ENCODE data around the gene IGSF21.
"Not testable (repeated sequence)": the region's sequence is repeated elsewhere in the genome, so short reads cannot be mapped to it uniquely, and the experiment has no call there.

Gene IGSF21

DNA sequence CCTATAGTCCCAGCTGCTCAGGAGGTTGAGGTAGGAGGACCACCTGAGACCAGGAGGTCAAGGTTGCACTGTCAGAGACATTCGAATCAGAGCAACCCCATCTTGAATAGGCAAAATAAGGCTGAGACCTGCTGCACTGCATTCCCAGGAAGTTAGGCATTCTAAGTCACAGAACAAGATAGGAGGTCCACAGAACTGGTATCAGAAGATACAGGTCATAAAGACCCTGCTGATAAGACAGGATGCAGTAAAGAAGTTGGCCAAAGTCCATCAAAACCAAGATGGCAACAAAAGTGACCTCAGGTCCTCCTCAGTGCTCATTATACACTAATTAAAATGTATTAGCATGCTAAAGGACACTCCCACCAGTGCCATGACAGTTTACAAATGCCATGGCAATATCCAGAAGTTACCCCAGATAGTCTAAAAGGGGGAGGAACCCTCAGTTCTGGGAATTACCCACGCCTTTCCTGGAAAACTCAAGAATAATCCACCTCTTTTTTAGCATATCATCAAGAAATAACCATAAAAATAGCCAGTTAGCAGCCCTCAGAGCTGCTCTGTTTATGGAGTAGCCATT, 307.9 kb downstream of the IGSF21 start:
- no peak for ATAC-seq

DNA sequence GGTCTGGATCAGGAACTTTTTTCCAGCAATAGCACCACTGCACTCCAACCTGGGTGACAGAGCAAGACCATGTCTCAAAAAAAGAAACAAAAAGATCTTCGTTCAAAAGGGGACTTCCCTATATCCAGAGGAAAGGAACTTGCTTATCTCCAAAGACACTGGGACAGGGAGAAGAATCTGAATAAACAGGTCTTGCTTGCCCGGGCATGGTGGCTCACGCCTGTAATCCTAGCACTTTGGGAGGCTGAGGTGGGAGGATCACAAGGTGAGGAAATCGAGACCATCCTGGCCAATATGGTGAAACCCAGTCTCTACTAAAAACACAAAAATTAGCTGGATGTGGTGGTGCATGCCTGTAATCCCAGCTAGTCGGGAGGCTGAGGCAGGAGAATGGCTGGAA, 308.5 kb downstream of the IGSF21 start:
- not testable (repeated sequence) for ATAC-seq

More for the DNA sequence above, 307.9 kb downstream of the IGSF21 start:
- no peak for TF ChIP-seq ZFP3 (CRISPR knock-in tag; IDR thresholded peaks at IDR 0.05)
- TF ChIP-seq, protein P1, sequence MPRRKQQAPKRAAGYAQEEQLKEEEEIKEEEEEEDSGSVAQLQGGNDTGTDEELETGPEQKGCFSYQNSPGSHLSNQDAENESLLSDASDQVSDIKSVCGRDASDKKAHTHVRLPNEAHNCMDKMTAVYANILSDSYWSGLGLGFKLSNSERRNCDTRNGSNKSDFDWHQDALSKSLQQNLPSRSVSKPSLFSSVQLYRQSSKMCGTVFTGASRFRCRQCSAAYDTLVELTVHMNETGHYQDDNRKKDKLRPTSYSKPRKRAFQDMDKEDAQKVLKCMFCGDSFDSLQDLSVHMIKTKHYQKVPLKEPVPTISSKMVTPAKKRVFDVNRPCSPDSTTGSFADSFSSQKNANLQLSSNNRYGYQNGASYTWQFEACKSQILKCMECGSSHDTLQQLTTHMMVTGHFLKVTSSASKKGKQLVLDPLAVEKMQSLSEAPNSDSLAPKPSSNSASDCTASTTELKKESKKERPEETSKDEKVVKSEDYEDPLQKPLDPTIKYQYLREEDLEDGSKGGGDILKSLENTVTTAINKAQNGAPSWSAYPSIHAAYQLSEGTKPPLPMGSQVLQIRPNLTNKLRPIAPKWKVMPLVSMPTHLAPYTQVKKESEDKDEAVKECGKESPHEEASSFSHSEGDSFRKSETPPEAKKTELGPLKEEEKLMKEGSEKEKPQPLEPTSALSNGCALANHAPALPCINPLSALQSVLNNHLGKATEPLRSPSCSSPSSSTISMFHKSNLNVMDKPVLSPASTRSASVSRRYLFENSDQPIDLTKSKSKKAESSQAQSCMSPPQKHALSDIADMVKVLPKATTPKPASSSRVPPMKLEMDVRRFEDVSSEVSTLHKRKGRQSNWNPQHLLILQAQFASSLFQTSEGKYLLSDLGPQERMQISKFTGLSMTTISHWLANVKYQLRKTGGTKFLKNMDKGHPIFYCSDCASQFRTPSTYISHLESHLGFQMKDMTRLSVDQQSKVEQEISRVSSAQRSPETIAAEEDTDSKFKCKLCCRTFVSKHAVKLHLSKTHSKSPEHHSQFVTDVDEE (CRISPR knock-in tag; IDR thresholded peaks at IDR 0.05), result no peak
- no peak for TF ChIP-seq RARB (CRISPR knock-in tag; IDR thresholded peaks at IDR 0.05)
- TF ChIP-seq, protein P2, sequence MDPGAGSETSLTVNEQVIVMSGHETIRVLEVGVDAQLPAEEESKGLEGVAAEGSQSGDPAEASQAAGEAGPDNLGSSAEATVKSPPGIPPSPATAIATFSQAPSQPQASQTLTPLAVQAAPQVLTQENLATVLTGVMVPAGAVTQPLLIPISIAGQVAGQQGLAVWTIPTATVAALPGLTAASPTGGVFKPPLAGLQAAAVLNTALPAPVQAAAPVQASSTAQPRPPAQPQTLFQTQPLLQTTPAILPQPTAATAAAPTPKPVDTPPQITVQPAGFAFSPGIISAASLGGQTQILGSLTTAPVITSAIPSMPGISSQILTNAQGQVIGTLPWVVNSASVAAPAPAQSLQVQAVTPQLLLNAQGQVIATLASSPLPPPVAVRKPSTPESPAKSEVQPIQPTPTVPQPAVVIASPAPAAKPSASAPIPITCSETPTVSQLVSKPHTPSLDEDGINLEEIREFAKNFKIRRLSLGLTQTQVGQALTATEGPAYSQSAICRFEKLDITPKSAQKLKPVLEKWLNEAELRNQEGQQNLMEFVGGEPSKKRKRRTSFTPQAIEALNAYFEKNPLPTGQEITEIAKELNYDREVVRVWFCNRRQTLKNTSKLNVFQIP (CRISPR knock-in tag; IDR thresholded peaks at IDR 0.05; ENCODE audit: borderline replicate concordance, low read depth), result no peak

DNA sequence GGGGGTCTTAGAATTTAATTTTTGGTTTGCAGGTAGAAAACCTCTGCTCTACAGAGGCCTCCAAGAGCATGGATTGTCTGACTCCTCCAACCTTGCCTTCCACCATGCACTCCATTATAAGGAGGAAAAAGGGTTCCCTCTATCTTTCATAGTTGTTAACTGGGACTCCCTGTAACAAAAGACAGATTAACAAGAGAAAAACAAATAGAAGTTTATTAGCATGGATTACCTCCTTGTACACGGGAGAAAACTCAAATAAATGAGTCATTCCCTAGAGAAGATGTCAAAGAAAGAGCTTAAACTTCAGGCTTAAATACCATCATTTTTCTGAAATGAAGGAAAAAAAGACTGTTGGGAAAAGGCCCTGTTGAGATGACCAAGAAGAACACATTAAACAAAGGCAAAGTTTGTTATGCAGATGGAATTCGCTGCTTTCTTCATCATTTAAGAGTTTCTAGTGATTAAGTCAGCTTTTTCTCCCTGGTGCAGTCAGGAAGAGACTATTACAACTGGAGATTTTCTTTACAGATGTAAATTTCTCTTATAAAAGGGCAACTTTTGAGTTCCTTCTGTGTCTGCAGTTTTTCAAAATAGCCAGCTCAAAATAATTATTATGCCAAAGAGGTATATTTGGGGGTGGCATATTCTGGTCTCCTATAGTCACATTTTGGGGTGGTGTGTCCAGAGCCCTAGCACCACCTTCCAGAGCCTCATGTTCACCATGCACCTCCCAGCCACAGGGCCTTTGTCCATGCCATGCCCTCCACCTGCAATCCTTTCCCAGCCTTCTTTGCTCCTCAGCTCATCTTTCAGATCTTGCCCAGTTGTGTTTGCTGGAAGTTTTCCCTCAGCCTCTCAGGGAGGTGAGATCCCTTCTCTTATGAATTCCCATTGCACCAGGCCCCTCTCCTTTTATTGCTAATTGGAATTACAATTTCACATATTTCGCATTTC, 310.0 kb downstream of the IGSF21 start:
- no peak for TF ChIP-seq RARB (CRISPR knock-in tag; IDR thresholded peaks at IDR 0.05)
- TF ChIP-seq ZNF565 (CRISPR knock-in tag; conservative IDR thresholded peaks at IDR 0.05; ENCODE audit: low read depth), result no peak
- TF ChIP-seq ZFP3 (CRISPR knock-in tag; IDR thresholded peaks at IDR 0.05), result no peak
- TF ChIP-seq, protein P3, sequence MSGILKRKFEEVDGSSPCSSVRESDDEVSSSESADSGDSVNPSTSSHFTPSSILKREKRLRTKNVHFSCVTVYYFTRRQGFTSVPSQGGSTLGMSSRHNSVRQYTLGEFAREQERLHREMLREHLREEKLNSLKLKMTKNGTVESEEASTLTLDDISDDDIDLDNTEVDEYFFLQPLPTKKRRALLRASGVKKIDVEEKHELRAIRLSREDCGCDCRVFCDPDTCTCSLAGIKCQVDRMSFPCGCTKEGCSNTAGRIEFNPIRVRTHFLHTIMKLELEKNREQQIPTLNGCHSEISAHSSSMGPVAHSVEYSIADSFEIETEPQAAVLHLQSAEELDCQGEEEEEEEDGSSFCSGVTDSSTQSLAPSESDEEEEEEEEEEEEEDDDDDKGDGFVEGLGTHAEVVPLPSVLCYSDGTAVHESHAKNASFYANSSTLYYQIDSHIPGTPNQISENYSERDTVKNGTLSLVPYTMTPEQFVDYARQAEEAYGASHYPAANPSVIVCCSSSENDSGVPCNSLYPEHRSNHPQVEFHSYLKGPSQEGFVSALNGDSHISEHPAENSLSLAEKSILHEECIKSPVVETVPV (CRISPR knock-in tag; IDR thresholded peaks at IDR 0.05), result no peak
- TF ChIP-seq, protein P2 (CRISPR knock-in tag; IDR thresholded peaks at IDR 0.05; ENCODE audit: borderline replicate concordance, low read depth), result no peak
- TF ChIP-seq SNAI2 (CRISPR knock-in tag; IDR thresholded peaks at IDR 0.05), result no peak
- TF ChIP-seq ZNF8 (CRISPR knock-in tag; IDR thresholded peaks at IDR 0.05), result no peak
- TF ChIP-seq PPARA (CRISPR knock-in tag; IDR thresholded peaks at IDR 0.05; ENCODE audit: borderline replicate concordance), result no peak
- no peak for TF ChIP-seq TCF4 (CRISPR knock-in tag; IDR thresholded peaks at IDR 0.05; ENCODE audit: borderline replicate concordance)
- TF ChIP-seq, protein P4, sequence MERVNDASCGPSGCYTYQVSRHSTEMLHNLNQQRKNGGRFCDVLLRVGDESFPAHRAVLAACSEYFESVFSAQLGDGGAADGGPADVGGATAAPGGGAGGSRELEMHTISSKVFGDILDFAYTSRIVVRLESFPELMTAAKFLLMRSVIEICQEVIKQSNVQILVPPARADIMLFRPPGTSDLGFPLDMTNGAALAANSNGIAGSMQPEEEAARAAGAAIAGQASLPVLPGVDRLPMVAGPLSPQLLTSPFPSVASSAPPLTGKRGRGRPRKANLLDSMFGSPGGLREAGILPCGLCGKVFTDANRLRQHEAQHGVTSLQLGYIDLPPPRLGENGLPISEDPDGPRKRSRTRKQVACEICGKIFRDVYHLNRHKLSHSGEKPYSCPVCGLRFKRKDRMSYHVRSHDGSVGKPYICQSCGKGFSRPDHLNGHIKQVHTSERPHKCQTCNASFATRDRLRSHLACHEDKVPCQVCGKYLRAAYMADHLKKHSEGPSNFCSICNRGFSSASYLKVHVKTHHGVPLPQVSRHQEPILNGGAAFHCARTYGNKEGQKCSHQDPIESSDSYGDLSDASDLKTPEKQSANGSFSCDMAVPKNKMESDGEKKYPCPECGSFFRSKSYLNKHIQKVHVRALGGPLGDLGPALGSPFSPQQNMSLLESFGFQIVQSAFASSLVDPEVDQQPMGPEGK (CRISPR knock-in tag; IDR thresholded peaks at IDR 0.05; ENCODE audit: borderline replicate concordance), result no peak
- no peak for TF ChIP-seq ARNTL (CRISPR knock-in tag; IDR thresholded peaks at IDR 0.05; ENCODE audit: borderline replicate concordance, low read depth)
- TF ChIP-seq BACH2 (CRISPR knock-in tag; IDR thresholded peaks at IDR 0.05; ENCODE audit: borderline replicate concordance), result no peak
- no peak for TF ChIP-seq CSDC2 (CRISPR knock-in tag; IDR thresholded peaks at IDR 0.05)
- TF ChIP-seq ESRRG (CRISPR knock-in tag; IDR thresholded peaks at IDR 0.05), result no peak
- TF ChIP-seq ZFP30 (CRISPR knock-in tag; IDR thresholded peaks at IDR 0.05), result no peak
- TF ChIP-seq, protein P5, sequence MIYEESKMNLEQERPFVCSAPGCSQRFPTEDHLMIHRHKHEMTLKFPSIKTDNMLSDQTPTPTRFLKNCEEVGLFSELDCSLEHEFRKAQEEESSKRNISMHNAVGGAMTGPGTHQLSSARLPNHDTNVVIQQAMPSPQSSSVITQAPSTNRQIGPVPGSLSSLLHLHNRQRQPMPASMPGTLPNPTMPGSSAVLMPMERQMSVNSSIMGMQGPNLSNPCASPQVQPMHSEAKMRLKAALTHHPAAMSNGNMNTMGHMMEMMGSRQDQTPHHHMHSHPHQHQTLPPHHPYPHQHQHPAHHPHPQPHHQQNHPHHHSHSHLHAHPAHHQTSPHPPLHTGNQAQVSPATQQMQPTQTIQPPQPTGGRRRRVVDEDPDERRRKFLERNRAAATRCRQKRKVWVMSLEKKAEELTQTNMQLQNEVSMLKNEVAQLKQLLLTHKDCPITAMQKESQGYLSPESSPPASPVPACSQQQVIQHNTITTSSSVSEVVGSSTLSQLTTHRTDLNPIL (CRISPR knock-in tag; IDR thresholded peaks at IDR 0.05; ENCODE audit: low read depth), result no peak
- TF ChIP-seq TOX (CRISPR knock-in tag; IDR thresholded peaks at IDR 0.05; ENCODE audit: borderline replicate concordance), result no peak
- no peak for TF ChIP-seq ISL1 (CRISPR knock-in tag; IDR thresholded peaks at IDR 0.05)
- TF ChIP-seq GLIS3 (CRISPR knock-in tag; IDR thresholded peaks at IDR 0.05), result no peak
- no peak for ATAC-seq

Data from SK-N-SH treated with all-trans-retinoic acid at 6 μM for 48 hours (cell line).